ENCODE data around the gene FZD1.
A peak's percentile ranks its signal among the peaks of the same experiment; 100 is the strongest.

GRCh38 chr7:91263384-91264045 lies 718 bp upstream of the FZD1 start:
- no peak for TF ChIP-seq POLR2A (IDR thresholded peaks at IDR 0.05)
- TF ChIP-seq CTCF (IDR thresholded peaks at IDR 0.05 in 8 of 11, conservative IDR thresholded peaks at IDR 0.05 in 3 of 11), result no peak
- peak in 1 of 3 donors; percentile 7 for TF ChIP-seq POLR2AphosphoS5 (IDR thresholded peaks at IDR 0.05)
